H1 (cell line): ENCODE results near the gene MYH11. TPM values are rescaled to one million over a fixed set of nuclear protein-coding genes. Genes with fewer than 3 reads are reported as not detected.

Source experiments
- CTCF ChIA-PET: fragments of 300-600 bp; sonication (Branson Sonifier 250); formaldehyde crosslinking; loops from one replicate; lab custom pipeline; 2021; ENCODE audit not compliant: partially characterized antibody; lab: Charles Lee
- POLR2A ChIA-PET: fragments of 300-600 bp; sonication (Branson Sonifier 250); formaldehyde crosslinking; loops from one replicate; lab custom pipeline; 2021; ENCODE audit warnings: inconsistent platforms; ENCODE audit not compliant: partially characterized antibody; lab: Charles Lee
- DNase-seq, 2 experiments: peaks; one replicate each; pipeline versions ENCODE4 v3.0.0 to v3.0.0-alpha.2; 2010 to 2022; ENCODE audit warnings: low spot score in 2 of 2, low read depth in 1 of 2, mixed read lengths in 1 of 2
- FAIRE-seq: peaks from 2 replicates; lab custom pipeline; 2011; peaks lifted over from hg19 to GRCh38; lab: Jason Lieb, UNC
- H2AFZ ChIP-seq: 2 replicates; pipeline ENCODE4 v1.8.1; 2012; ENCODE audit warnings: low read length, inconsistent platforms
- H2AK5ac ChIP-seq: 2 replicates; pipeline ENCODE4 v1.6.1; 2013; ENCODE audit warnings: low read depth, low read length
- H2BK120ac ChIP-seq: replicated peaks from 2 replicates; pipeline ENCODE3; 2013; ENCODE audit warnings: low read depth, low read length, inconsistent platforms
- H2BK12ac ChIP-seq: 2 replicates; pipeline ENCODE4 v1.6.1; 2013; ENCODE audit warnings: low read depth, low read length
- H2BK15ac ChIP-seq: 2 replicates; pipeline ENCODE4 v1.6.1; 2013; ENCODE audit warnings: low read length
- H2BK20ac ChIP-seq: 2 replicates; pipeline ENCODE4 v1.6.1; 2013; ENCODE audit warnings: low read length
- H2BK5ac ChIP-seq: 2 replicates; pipeline ENCODE4 v1.6.1; 2013; ENCODE audit warnings: low read depth, low read length
- H3K14ac ChIP-seq: 2 replicates; pipeline ENCODE4 v1.6.1; 2013; ENCODE audit warnings: inconsistent platforms; ENCODE audit not compliant: insufficient read length
- H3K18ac ChIP-seq: 2 replicates; pipeline ENCODE4 v1.6.1; 2013; ENCODE audit warnings: low read length; ENCODE audit errors: extremely low read depth
- H3K23ac ChIP-seq: 2 replicates; pipeline ENCODE4 v1.6.1; 2013; ENCODE audit warnings: inconsistent platforms; ENCODE audit not compliant: insufficient read length
- H3K23me2 ChIP-seq: 2 replicates; pipeline ENCODE4 v1.6.1; 2013; ENCODE audit warnings: low read depth, low read length
- H3K27ac ChIP-seq: 2 replicates; pipeline ENCODE4 v1.6.1; 2011; ENCODE audit warnings: low read depth, low read length, inconsistent platforms
- H3K27me3 ChIP-seq, 4 experiments: replicated peaks in 1 of 4; 1 replicate in 1 of 4; 2 replicates in 3 of 4; pipeline versions ENCODE4 v1.6.1 to v1.8.1; 2011 to 2013; ENCODE audit warnings: low read length in 3 of 4, mild to moderate bottlenecking in 3 of 4, inconsistent platforms in 2 of 4, mixed read lengths in 2 of 4, moderate library complexity in 1 of 4; ENCODE audit not compliant: control insufficient read depth in 3 of 4, insufficient read depth in 3 of 4; ENCODE audit errors: extremely low read depth in 1 of 4
- H3K36me3 ChIP-seq, 4 experiments: 2 replicates each; pipeline versions ENCODE4 v1.6.1 to v1.8.1; 2011 to 2013; ENCODE audit warnings: mild to moderate bottlenecking in 4 of 4, low read length in 3 of 4, moderate library complexity in 2 of 4, control low read depth in 1 of 4, inconsistent platforms in 1 of 4; ENCODE audit not compliant: insufficient read depth in 4 of 4, control insufficient read depth in 2 of 4
- H3K4ac ChIP-seq: replicated peaks from 2 replicates; pipeline ENCODE3; 2013; ENCODE audit warnings: low read length, low read depth, mixed read lengths, inconsistent platforms; ENCODE audit not compliant: insufficient read length
- H3K4me1 ChIP-seq, 4 experiments: replicated peaks in 1 of 4; 1 replicate in 1 of 4; 2 replicates in 3 of 4; pipeline versions ENCODE4 v1.6.1 to v1.8.1; 2011 to 2013; ENCODE audit warnings: low read length in 3 of 4, inconsistent platforms in 2 of 4, mixed read lengths in 1 of 4; ENCODE audit not compliant: insufficient read depth in 4 of 4, control insufficient read depth in 3 of 4
- H3K4me2 ChIP-seq, 2 experiments: 2 replicates each; pipeline versions ENCODE4 v1.6.1 to v1.8.1; 2011 to 2013; ENCODE audit warnings: low read depth in 2 of 2, low read length in 2 of 2, control low read depth in 1 of 2, inconsistent platforms in 1 of 2, mild to moderate bottlenecking in 1 of 2; ENCODE audit not compliant: insufficient read depth in 1 of 2
- H3K4me3 ChIP-seq, 4 experiments: fragments of 200-600, 300-600 bp in 1 of 4; sonication (generic), shearing (Covaris generic), sonication (Bioruptor Twin) in 1 of 4; 2 replicates each; pipeline versions ENCODE4 v1.5.1 to v1.8.1; 2011 to 2016; ENCODE audit warnings: low read length in 4 of 4, low read depth in 3 of 4, control low read depth in 2 of 4, inconsistent platforms in 2 of 4, mild to moderate bottlenecking in 2 of 4, mixed read lengths in 1 of 4, moderate library complexity in 1 of 4; ENCODE audit not compliant: insufficient read depth in 2 of 4; ENCODE audit errors: extremely low read depth in 1 of 4
- H3K56ac ChIP-seq: replicated peaks from 2 replicates; pipeline ENCODE3; 2013; ENCODE audit warnings: low read depth, mild to moderate bottlenecking, mixed read lengths, low read length, inconsistent platforms; ENCODE audit not compliant: insufficient read length
- H3K79me1 ChIP-seq: 2 replicates; pipeline ENCODE4 v1.6.1; 2013; ENCODE audit warnings: low read depth, low read length, control low read depth
- H3K79me2 ChIP-seq, 2 experiments: 2 replicates each; pipeline versions ENCODE4 v1.6.1 to v1.8.1; 2012 to 2013; ENCODE audit warnings: low read length in 2 of 2, mild to moderate bottlenecking in 2 of 2, inconsistent platforms in 1 of 2; ENCODE audit not compliant: insufficient read depth in 2 of 2, control insufficient read depth in 1 of 2
- H3K9ac ChIP-seq, 4 experiments: replicated peaks in 1 of 4; 1 replicate in 1 of 4; 2 replicates in 3 of 4; pipeline versions ENCODE4 v1.6.1 to v1.8.1; 2011 to 2013; ENCODE audit warnings: low read depth in 3 of 4, low read length in 3 of 4, control low read depth in 2 of 4, mild to moderate bottlenecking in 2 of 4, moderate library complexity in 2 of 4, inconsistent platforms in 1 of 4; ENCODE audit errors: extremely low read depth in 1 of 4
- H3K9me3 ChIP-seq, 2 experiments: 2 replicates each; pipeline versions ENCODE4 v1.6.1 to v1.8.1; 2012 to 2013; ENCODE audit warnings: mild to moderate bottlenecking in 2 of 2, moderate library complexity in 2 of 2, control low read depth in 1 of 2, inconsistent platforms in 1 of 2, low read depth in 1 of 2, low read length in 1 of 2, mixed read lengths in 1 of 2; ENCODE audit not compliant: insufficient read depth in 2 of 2
- H4K20me1 ChIP-seq, 2 experiments: replicated peaks in 1 of 2; 2 replicates each; pipeline versions ENCODE3 to v1.8.1; 2011 to 2013; ENCODE audit warnings: inconsistent platforms in 2 of 2, low read length in 2 of 2, mild to moderate bottlenecking in 1 of 2; ENCODE audit not compliant: insufficient read depth in 2 of 2, control insufficient read depth in 1 of 2
- H4K5ac ChIP-seq: 2 replicates; pipeline ENCODE4 v1.6.1; 2013; ENCODE audit warnings: low read length, low read depth, mixed read lengths, inconsistent platforms; ENCODE audit not compliant: insufficient read length
- H4K8ac ChIP-seq: 2 replicates; pipeline ENCODE4 v1.8.0; 2013; ENCODE audit warnings: mild to moderate bottlenecking, moderate library complexity, low read length, inconsistent platforms; ENCODE audit not compliant: insufficient read depth; ENCODE audit errors: extremely low read depth
- H4K91ac ChIP-seq: replicated peaks from 2 replicates; pipeline ENCODE3; 2013; ENCODE audit warnings: low read length, mixed read lengths, inconsistent platforms; ENCODE audit not compliant: insufficient read length
- BRCA1 ChIP-seq: IDR thresholded peaks from 2 replicates; pipeline ENCODE4 v1.6.1; 2012; ENCODE audit warnings: low read depth, low read length, improper control_type of control experiment
- EZH2 ChIP-seq: fragments of 200-600 bp; sonication (generic); IDR thresholded peaks from 2 replicates; pipeline ENCODE4 v1.7.1; 2012; ENCODE audit warnings: low read depth, mild to moderate bottlenecking, moderate library complexity, low read length, inconsistent platforms; ENCODE audit not compliant: severe bottlenecking
- HDAC2 ChIP-seq, 2 experiments: fragments of 300-600 bp in 1 of 2; sonication (generic) in 1 of 2; IDR thresholded peaks; 2 replicates each; pipeline ENCODE4 v1.6.1; 2011 to 2012; ENCODE audit warnings: low read depth in 2 of 2, low read length in 2 of 2, mild to moderate bottlenecking in 2 of 2, moderate library complexity in 2 of 2, borderline replicate concordance in 1 of 2, inconsistent platforms in 1 of 2
- PHF8 ChIP-seq: fragments of 200-600 bp; sonication (generic); conservative IDR thresholded peaks from 2 replicates; pipeline ENCODE4 v1.7.1; 2012; ENCODE audit warnings: low read depth, mild to moderate bottlenecking, inconsistent platforms, low read length, moderate library complexity
- POU5F1 ChIP-seq: IDR thresholded peaks from 2 replicates; pipeline ENCODE4 v1.6.1; 2011; ENCODE audit warnings: low read depth, mild to moderate bottlenecking, low read length, moderate library complexity
- SIX5 ChIP-seq: IDR thresholded peaks from 2 replicates; pipeline ENCODE4 v1.6.1; 2011; ENCODE audit warnings: mild to moderate bottlenecking, low read depth, low read length
- YY1 ChIP-seq: IDR thresholded peaks from 2 replicates; pipeline ENCODE4 v1.6.1; 2011; ENCODE audit warnings: low read depth, mild to moderate bottlenecking, low read length
- WGBS, 2 experiments: shearing (Covaris generic) in 1 of 2; methylation state at CpG; one replicate each; pipeline versions ENCODE4 v1.1.6 to v1.1.7; 2013 to 2015; ENCODE audit warnings: low lambda C conversion rate in 2 of 2, mixed read lengths in 2 of 2, inconsistent platforms in 1 of 2, low coverage in 1 of 2, missing lambda C conversion rate in 1 of 2; ENCODE audit not compliant: insufficient replicate concordance in 2 of 2, insufficient coverage in 1 of 2, insufficient read length in 1 of 2; ENCODE audit errors: extremely low coverage in 1 of 2, missing lambda C conversion rate in 1 of 2; 5-methylcytosine and 5-hydroxymethylcytosine counted together
- polyA plus RNA-seq, 7 experiments: library from polyadenylated mRNA; depleted of rRNA in 3 of 7; stranded (reverse) in 5 of 7; unstranded in 2 of 7; fragments of >200 nt in 5 of 7; fragments of 200-250 nt in 2 of 7; gene quantifications; 1 replicate in 5 of 7; 2 replicates in 1 of 7; 4 replicates in 1 of 7; pipeline versions ENCODE4 v1.2.1 to v1.2.3, GENCODE V29; 2011 to 2013; ENCODE audit warnings: missing spikeins in 2 of 7, mixed read lengths in 2 of 7
- total RNA-seq: library from RNA; stranded (reverse); fragmentation: NEBNext Ultra II Directional; extraction: Animal tissue kit (Norgen Biotek cat#: 25700); gene quantifications from 2 replicates; pipeline ENCODE4 v1.2.1, GENCODE V29; 2021
- TF ChIP-seq, protein P1 (sequence below): IDR thresholded peaks from 2 replicates; pipeline ENCODE4 v1.6.1; 2012; ENCODE audit warnings: inconsistent platforms
- TF ChIP-seq, protein P2 (sequence below): IDR thresholded peaks from 2 replicates; pipeline ENCODE4 v1.6.1; 2011; ENCODE audit warnings: low read length, improper control_type of control experiment
- TF ChIP-seq, protein P3 (sequence below): IDR thresholded peaks from 2 replicates; pipeline ENCODE4 v1.6.1; 2011; ENCODE audit warnings: low read depth, mild to moderate bottlenecking, low read length; ENCODE audit not compliant: insufficient read depth

Gene MYH11
- total and polyA plus RNA-seq, 2 of the 8 experiments (the other 6 are each of a cell fraction or from before 2014, with no cell fraction given): 0.11 to 0.78 TPM

DNA sequence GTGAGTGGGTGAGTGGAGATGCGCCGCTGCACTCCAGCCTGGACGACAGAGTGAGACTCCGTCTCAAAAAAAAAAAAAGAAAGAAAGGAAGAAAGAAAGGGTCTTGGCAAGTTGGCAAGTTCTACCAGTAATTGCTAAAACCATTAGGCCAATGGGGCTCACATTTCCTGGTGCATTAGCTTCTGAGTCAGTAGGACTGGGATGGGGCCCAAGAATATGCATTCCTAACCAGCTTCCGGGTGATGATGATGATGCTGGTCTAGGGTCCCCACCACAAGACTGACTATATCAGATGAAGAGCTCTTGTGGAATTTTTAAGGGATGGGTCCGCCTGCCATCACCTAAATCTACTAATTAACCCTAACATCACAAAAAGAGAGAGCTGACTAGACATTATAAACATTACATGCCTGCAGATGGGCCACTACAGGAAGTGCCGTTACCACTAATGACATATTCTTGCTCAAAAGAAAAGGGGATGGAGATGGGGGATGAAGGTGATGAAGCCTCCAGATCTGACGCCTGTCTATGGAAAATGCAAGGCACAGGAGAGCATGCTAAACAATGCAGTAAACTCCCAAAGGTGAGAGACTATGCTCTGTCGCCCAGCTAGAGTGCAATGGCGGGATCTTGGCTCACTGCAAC lies 13.1 kb downstream of the MYH11 start:
- CTCF ChIA-PET: interaction anchor here (0.6 to 2.0 kb wide), 3 partner anchors 19 to 68 kb away, joined by 3 to 7 read pairs (median 5); no protein-coding TSS in a partner anchor
- 75% methylated on average over 6 of the region's 10 CpGs; no CpG with 5 or more reads in 1 of the 2 experiments for WGBS, 2 experiments

More for the DNA sequence above, 13.1 kb downstream of the MYH11 start:
- Histone ChIP-seq H3K56ac (no peak overlapping the region), H3K18ac (no peak overlapping the region), H3K14ac (no peak overlapping the region), H4K20me1 (no peaks in the 10 kb centered on the region), H2BK12ac (no peak overlapping the region), H2BK120ac (no peak overlapping the region), H2BK15ac (no peak overlapping the region), H2BK20ac (no peak overlapping the region), H3K4me1 (no peaks in the 10 kb centered on the region), H3K4ac (no peak overlapping the region), H3K4me2 (no peak overlapping the region), H2AFZ (no peak overlapping the region), H3K36me3 (no peaks in the 10 kb centered on the region), H3K23me2 (no peaks in the 10 kb centered on the region), H3K4me3 (no peak overlapping the region), H2AK5ac (no peak overlapping the region), H3K27me3 (no peaks in the 10 kb centered on the region), H3K9me3 (no peaks in the 10 kb centered on the region), H3K79me1 (no peaks in the 10 kb centered on the region), H4K8ac (no peak overlapping the region), H4K5ac (no peak overlapping the region), H4K91ac (no peak overlapping the region), H3K79me2 (no peaks in the 10 kb centered on the region), H3K23ac (no peak overlapping the region), H2BK5ac (no peak overlapping the region), H3K9ac (no peak overlapping the region), H3K27ac (no peak overlapping the region)
- TF ChIP-seq SIX5 (no peak), EZH2 (no peak), POU5F1 (no peak), BRCA1 (no peak), PHF8 (no peak), HDAC2 (IDR thresholded peaks at IDR 0.05; ENCODE audit: borderline replicate concordance in 1 of 2, low read depth in 2 of 2, low read length in 2 of 2) (no peak), YY1 (no peak)
- TF ChIP-seq, protein P1, sequence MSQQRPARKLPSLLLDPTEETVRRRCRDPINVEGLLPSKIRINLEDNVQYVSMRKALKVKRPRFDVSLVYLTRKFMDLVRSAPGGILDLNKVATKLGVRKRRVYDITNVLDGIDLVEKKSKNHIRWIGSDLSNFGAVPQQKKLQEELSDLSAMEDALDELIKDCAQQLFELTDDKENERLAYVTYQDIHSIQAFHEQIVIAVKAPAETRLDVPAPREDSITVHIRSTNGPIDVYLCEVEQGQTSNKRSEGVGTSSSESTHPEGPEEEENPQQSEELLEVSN: no peak
- TF ChIP-seq, protein P2, sequence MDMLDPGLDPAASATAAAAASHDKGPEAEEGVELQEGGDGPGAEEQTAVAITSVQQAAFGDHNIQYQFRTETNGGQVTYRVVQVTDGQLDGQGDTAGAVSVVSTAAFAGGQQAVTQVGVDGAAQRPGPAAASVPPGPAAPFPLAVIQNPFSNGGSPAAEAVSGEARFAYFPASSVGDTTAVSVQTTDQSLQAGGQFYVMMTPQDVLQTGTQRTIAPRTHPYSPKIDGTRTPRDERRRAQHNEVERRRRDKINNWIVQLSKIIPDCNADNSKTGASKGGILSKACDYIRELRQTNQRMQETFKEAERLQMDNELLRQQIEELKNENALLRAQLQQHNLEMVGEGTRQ: no peak
- TF ChIP-seq, protein P3, sequence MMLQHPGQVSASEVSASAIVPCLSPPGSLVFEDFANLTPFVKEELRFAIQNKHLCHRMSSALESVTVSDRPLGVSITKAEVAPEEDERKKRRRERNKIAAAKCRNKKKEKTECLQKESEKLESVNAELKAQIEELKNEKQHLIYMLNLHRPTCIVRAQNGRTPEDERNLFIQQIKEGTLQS: no peak
- POLR2A ChIA-PET: interaction anchor here (0.7 kb wide), 1 partner anchor 116 kb away, joined by 3 read pairs; no protein-coding TSS in a partner anchor
- DNase-seq (no peak), FAIRE-seq (no peak)
